SK-N-MC (cell line): ENCODE measurements around the gene LIN52.
"Not testable (repeated sequence)": the region's sequence is repeated elsewhere in the genome, so short reads cannot be mapped to it uniquely, and the experiment has no call there.

Experiments used
- DNase-seq: peaks from one replicate; pipeline ENCODE4 v3.0.0-alpha.2; 2011; ENCODE audit warnings: low read depth, low spot score
- H3K27ac ChIP-seq: fragments of 200-600 bp; sonication (generic); 2 replicates; pipeline ENCODE4 v1.5.1; 2016; ENCODE audit warnings: mixed run types
- H3K36me3 ChIP-seq: fragments of 200-600 bp; sonication (generic); 2 replicates; pipeline ENCODE4 v1.6.1; 2017; ENCODE audit warnings: antibody characterized with exemption, low read length, mixed read lengths; ENCODE audit not compliant: insufficient read depth
- H3K4me3 ChIP-seq: fragments of 200-600 bp; sonication (generic); 2 replicates; pipeline ENCODE4 v1.5.1; 2016
- H3K9ac ChIP-seq: fragments of 200-600 bp; sonication (generic); 2 replicates; pipeline ENCODE4 v1.8.0; 2017; ENCODE audit warnings: mixed run types, mixed read lengths; ENCODE audit not compliant: insufficient read length
- H3K9me3 ChIP-seq: fragments of 200-600 bp; sonication (generic); 2 replicates; pipeline ENCODE4 v1.6.1; 2017; ENCODE audit warnings: low read depth, mild to moderate bottlenecking, antibody characterized with exemption, low read length, moderate library complexity, mixed read lengths
- EZH2 ChIP-seq: fragments of 200-600 bp; sonication (generic); IDR thresholded peaks from one replicate; pipeline ENCODE4 v1.6.1; 2017; ENCODE audit warnings: antibody characterized with exemption
- FOXP2 ChIP-seq: optimal IDR thresholded peaks from 2 replicates; pipeline ENCODE3; 2011; ENCODE audit warnings: mild to moderate bottlenecking, moderate library complexity; ENCODE audit not compliant: insufficient read depth; ENCODE audit errors: extremely low read length, control extremely low read depth
- POLR2AphosphoS5 ChIP-seq: IDR thresholded peaks from 2 replicates; pipeline ENCODE4 v1.6.1; 2012; ENCODE audit warnings: mild to moderate bottlenecking, low read depth, low read length, borderline replicate concordance

The LIN52 gene

GRCh38 chr14:74085047-74085637 is 386 bp downstream of the LIN52 start:
- DNase-seq, result no peak
- Histone ChIP-seq H3K4me3 (peak overlapping the region; percentile 92), H3K27ac (peak overlapping the region; percentile 34; the same call in 1 of the 2 replicates), H3K9ac (peak overlapping the region; percentile 92), H3K36me3 (no peaks in the 10 kb centered on the region), H3K9me3 (no peaks in the 10 kb centered on the region)
- TF ChIP-seq POLR2AphosphoS5 (no peak), EZH2 (no peak), FOXP2 (no peak)

GRCh38 chr14:74085828-74086227 is 1.1 kb downstream of the LIN52 start:
- TF ChIP-seq POLR2AphosphoS5 (no peak), EZH2 (no peak), FOXP2 (no peak)
- no peak for DNase-seq

GRCh38 chr14:74089251-74090020 is 4.7 kb downstream of the LIN52 start:
- no peak overlapping the region for H3K9ac ChIP-seq
- H3K9me3 ChIP-seq, result no peaks in the 10 kb centered on the region
- TF ChIP-seq FOXP2 (no peak), POLR2AphosphoS5 (no peak), EZH2 (no peak)
- no peak for DNase-seq
- H3K27ac ChIP-seq, result no peak overlapping the region
- no peak overlapping the region for H3K4me3 ChIP-seq
- H3K36me3 ChIP-seq, result no peaks in the 10 kb centered on the region

More at GRCh38 chr14:74085828-74086227, 1.1 kb downstream of the LIN52 start:
- Histone ChIP-seq H3K4me3 (peak overlapping the region; percentile 92), H3K36me3 (no peaks in the 10 kb centered on the region), H3K27ac (no peak overlapping the region), H3K9me3 (no peaks in the 10 kb centered on the region), H3K9ac (peak overlapping the region; percentile 92)

GRCh38 chr14:74105381-74105780 is 20.6 kb downstream of the LIN52 start:
- H3K9me3 ChIP-seq, result no peaks in the 10 kb centered on the region
- H3K4me3 ChIP-seq, result no peak overlapping the region
- no peak for DNase-seq
- peak overlapping the region; percentile 6 for H3K9ac ChIP-seq
- 0 out of 2 replicates have a peak, but pooled peaks cover 4% of the 10 kb centered on the region for H3K36me3 ChIP-seq
- no peak for TF ChIP-seq EZH2
- TF ChIP-seq FOXP2, result no peak
- no peak for TF ChIP-seq POLR2AphosphoS5
- no peak overlapping the region for H3K27ac ChIP-seq

GRCh38 chr14:74109369-74109768 is 24.6 kb downstream of the LIN52 start:
- Histone ChIP-seq H3K27ac (no peak overlapping the region), H3K36me3 (0 out of 2 replicates have a peak, but pooled peaks cover 4% of the 10 kb centered on the region), H3K9ac (no peak overlapping the region), H3K4me3 (no peak overlapping the region), H3K9me3 (no peaks in the 10 kb centered on the region)
- TF ChIP-seq EZH2 (no peak), FOXP2 (no peak), POLR2AphosphoS5 (no peak)
- DNase-seq, result no peak

GRCh38 chr14:74111395-74112216 is 26.9 kb downstream of the LIN52 start:
- not testable (repeated sequence) for H3K9me3 ChIP-seq, H3K36me3 ChIP-seq, H3K9ac ChIP-seq, H3K4me3 ChIP-seq, DNase-seq, H3K27ac ChIP-seq

GRCh38 chr14:74125487-74125886 is 40.7 kb downstream of the LIN52 start:
- not testable (repeated sequence) for H3K27ac ChIP-seq, H3K9ac ChIP-seq, DNase-seq, H3K9me3 ChIP-seq, H3K4me3 ChIP-seq, H3K36me3 ChIP-seq

- no peak overlapping the region for H3K4me3 ChIP-seq
- H3K36me3 ChIP-seq, result no peaks in the 10 kb centered on the region
- H3K9me3 ChIP-seq, result no peaks in the 10 kb centered on the region
- no peak overlapping the region for H3K27ac ChIP-seq
- TF ChIP-seq POLR2AphosphoS5, result no peak
- no peak for TF ChIP-seq EZH2
- no peak for TF ChIP-seq FOXP2
- no peak overlapping the region for H3K9ac ChIP-seq
- no peak for DNase-seq
Measured at GRCh38 chr14:74126315-74127013, 41.7 kb downstream of the LIN52 start.
